Ascending aorta (tissue), 2 donors: ENCODE measurements around the gene VASH2. TPM values are rescaled to one million over a fixed set of nuclear protein-coding genes. Genes with fewer than 3 reads are reported as not detected.

ENCODE experiments used
- DNase-seq, 2 donors: peaks; one replicate each; pipeline ENCODE4 v3.0.0-alpha.2; 2019; ENCODE audit warnings: low spot score in 2 of 2
- H3K27ac ChIP-seq, 2 donors: fragments of 200-600 bp; sonication (generic); one replicate each; pipeline ENCODE4 v1.5.1; 2016 to 2017; ENCODE audit warnings: mild to moderate bottlenecking in 1 of 2
- H3K27me3 ChIP-seq: fragments of 200-600 bp; sonication (generic); one replicate; pipeline ENCODE4 v1.5.1; 2017
- H3K36me3 ChIP-seq, 2 donors: fragments of 200-600 bp; sonication (generic); one replicate each; pipeline ENCODE4 v1.5.1; 2016
- H3K4me1 ChIP-seq, 2 donors: fragments of 200-600 bp; sonication (generic); one replicate each; pipeline ENCODE4 v1.5.1; 2016 to 2017; ENCODE audit warnings: mild to moderate bottlenecking in 1 of 2
- H3K4me3 ChIP-seq, 2 donors: fragments of 200-600 bp; sonication (generic); one replicate each; pipeline ENCODE4 v1.5.1; 2016 to 2017; ENCODE audit warnings: mild to moderate bottlenecking in 1 of 2
- H3K9me3 ChIP-seq, 2 donors: fragments of 200-600 bp; sonication (generic); one replicate each; pipeline ENCODE4 v1.5.1; 2016
- intact Hi-C: fragments of 100-400 bp; cut with DNase I; formaldehyde crosslinking; loops from one replicate; pipeline ENCODE4 v1.15.1; 2023
- total RNA-seq: library from RNA; depleted of rRNA; stranded (reverse); fragments of >200 nt; gene quantifications from one replicate; pipeline ENCODE4 v1.1.0, GENCODE V29; 2016
- TF ChIP-seq, protein P1 (sequence below), 3 experiments: fragments of 200-600 bp in 2 of 3; fragments of 450-650 bp in 1 of 3; sonication (generic) in 2 of 3; IDR thresholded peaks; one replicate each; pipeline ENCODE4 v1.5.1; 2016 to 2019; ENCODE audit warnings: antibody characterized with exemption in 3 of 3, mild to moderate bottlenecking in 1 of 3, moderate library complexity in 1 of 3

Gene VASH2
- total RNA-seq, 1 donor from 2014 or later: 0.11 TPM

DNA sequence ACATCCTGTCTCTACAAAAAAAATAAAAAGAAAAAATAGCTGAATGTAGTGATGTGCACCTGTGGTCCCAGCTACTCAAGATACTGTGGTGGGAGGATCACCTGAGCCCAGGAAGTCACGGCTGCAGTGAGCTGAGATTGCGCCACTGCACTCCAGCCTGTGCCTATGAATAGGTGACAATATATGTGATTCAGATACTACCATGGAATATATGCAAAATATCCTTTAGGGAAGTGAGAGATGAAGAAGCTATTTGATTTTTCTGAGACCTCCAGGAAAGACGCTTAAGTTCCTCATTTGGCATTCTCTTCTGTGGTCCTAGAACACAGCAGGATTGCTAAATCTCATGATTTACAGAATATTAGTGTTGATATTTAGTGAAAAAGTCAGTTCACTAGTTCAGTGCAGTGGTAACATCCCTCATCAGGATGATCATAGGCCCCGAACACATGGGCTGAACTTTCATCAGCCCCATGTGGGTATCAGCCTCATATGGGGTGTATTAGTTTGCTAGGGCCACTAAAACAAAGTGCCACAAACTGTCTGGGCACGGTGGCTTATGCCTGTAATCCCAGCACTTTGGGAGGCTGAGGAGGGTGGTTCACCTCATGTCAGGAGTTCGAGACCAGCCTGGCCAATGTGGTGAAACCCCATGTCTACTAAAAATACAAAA, 6.0 kb upstream of the VASH2 start:
- Histone ChIP-seq H3K27me3 (no peaks in the 10 kb centered on the region), H3K36me3 (no peaks in the 10 kb centered on the region), H3K4me1 (no peaks in the 10 kb centered on the region), H3K4me3 (no peak overlapping the region), H3K9me3 (no peaks in the 10 kb centered on the region), H3K27ac (no peak overlapping the region)
- intact Hi-C loops: no loop called here
- DNase-seq: no peak
- TF ChIP-seq, protein P1, sequence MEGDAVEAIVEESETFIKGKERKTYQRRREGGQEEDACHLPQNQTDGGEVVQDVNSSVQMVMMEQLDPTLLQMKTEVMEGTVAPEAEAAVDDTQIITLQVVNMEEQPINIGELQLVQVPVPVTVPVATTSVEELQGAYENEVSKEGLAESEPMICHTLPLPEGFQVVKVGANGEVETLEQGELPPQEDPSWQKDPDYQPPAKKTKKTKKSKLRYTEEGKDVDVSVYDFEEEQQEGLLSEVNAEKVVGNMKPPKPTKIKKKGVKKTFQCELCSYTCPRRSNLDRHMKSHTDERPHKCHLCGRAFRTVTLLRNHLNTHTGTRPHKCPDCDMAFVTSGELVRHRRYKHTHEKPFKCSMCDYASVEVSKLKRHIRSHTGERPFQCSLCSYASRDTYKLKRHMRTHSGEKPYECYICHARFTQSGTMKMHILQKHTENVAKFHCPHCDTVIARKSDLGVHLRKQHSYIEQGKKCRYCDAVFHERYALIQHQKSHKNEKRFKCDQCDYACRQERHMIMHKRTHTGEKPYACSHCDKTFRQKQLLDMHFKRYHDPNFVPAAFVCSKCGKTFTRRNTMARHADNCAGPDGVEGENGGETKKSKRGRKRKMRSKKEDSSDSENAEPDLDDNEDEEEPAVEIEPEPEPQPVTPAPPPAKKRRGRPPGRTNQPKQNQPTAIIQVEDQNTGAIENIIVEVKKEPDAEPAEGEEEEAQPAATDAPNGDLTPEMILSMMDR (IDR thresholded peaks at IDR 0.05): no peak

DNA sequence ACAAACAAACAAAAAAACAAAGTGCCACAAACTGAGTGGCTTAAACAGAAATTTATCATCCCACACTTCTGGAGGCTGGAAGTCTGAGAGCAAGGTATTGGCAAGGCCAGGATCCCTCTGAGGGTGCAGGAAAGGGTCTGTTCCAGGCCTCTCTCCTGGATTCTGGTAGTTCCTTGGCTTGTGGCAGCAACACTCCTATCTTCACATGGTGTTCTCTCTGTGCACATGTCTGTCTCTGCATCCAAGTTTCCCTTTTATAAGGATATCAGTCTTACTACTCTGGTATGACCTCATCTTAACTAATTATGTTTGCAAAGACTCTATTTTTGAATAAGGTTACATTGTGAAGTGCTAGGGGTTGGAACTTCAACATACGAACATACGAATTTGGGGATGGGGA, 5.3 kb upstream of the VASH2 start:
- no peaks in the 10 kb centered on the region for H3K9me3 ChIP-seq
- no peaks in the 10 kb centered on the region for H3K4me1 ChIP-seq
- H3K4me3 ChIP-seq: no peak overlapping the region
- no peaks in the 10 kb centered on the region for H3K36me3 ChIP-seq
- intact Hi-C loops: no loop called here
- H3K27me3 ChIP-seq: no peaks in the 10 kb centered on the region
- DNase-seq: no peak
- H3K27ac ChIP-seq: no peak overlapping the region
- TF ChIP-seq, protein P1 (IDR thresholded peaks at IDR 0.05): no peak

DNA sequence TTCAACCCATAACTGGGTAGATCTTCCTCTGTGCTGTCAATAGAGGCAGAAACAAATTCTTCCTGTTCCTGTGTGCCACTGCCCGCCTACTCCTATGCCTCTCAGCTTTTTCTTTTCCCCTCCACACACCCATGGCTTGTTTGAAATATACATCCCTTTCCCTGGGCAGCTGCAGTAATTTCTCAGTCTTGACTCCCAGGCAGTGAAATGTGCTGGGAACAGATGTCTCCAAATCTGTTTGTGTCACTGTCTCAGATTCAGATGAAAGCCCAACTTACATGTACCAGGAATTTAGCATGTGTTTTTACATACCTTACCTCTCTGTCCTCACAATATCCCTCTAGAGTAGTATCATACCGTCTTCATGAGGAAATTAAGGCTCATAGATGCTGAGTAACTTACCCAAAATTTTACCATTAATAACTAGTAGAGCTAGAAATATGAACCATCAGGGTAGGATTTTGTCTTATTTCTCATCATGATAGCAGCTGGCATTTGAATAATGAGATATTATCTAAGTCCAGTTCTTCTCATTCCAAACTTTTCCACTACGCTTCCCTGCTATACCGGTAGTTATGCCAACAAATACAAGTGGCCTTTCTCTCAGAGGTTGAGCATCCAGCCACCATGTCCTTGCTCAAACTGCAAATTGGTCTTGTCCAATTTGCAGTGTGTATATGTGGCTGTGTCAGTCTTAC, 4.7 kb upstream of the VASH2 start:
- Histone ChIP-seq H3K27ac (no peak overlapping the region), H3K4me3 (no peak overlapping the region), H3K4me1 (no peaks in the 10 kb centered on the region), H3K9me3 (no peaks in the 10 kb centered on the region), H3K27me3 (no peaks in the 10 kb centered on the region), H3K36me3 (no peaks in the 10 kb centered on the region)
- intact Hi-C loops: no loop called here
- TF ChIP-seq, protein P1 (IDR thresholded peaks at IDR 0.05): no peak
- no peak for DNase-seq

DNA sequence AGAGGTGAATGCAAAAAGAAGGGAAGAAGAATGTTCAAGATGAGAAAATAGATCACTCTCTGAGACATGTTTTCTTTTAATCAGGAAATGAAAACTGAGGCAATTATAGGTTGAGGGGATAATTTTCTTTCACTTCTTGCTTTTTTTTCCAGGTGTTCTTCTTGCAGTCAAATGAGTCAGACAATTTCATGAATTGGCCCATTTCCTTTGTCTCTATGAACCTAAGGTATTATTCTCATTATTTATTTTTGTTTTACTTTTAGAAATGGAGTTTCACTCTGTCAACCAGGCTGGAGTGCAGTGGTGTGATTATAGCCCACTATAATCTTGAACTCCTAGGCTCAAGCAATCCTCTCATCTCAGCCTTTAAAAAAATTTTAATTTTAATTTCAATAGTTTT, 3.5 kb upstream of the VASH2 start:
- DNase-seq: no peak
- peaks cover 0 to 8% of the 10 kb centered on the region in 2 donors for H3K4me1 ChIP-seq
- H3K27ac ChIP-seq: no peak overlapping the region
- TF ChIP-seq, protein P1 (IDR thresholded peaks at IDR 0.05): no peak
- H3K4me3 ChIP-seq: no peak overlapping the region
- no peaks in the 10 kb centered on the region for H3K36me3 ChIP-seq
- H3K27me3 ChIP-seq: no peaks in the 10 kb centered on the region
- no peaks in the 10 kb centered on the region for H3K9me3 ChIP-seq
- intact Hi-C loops: no loop called here

DNA sequence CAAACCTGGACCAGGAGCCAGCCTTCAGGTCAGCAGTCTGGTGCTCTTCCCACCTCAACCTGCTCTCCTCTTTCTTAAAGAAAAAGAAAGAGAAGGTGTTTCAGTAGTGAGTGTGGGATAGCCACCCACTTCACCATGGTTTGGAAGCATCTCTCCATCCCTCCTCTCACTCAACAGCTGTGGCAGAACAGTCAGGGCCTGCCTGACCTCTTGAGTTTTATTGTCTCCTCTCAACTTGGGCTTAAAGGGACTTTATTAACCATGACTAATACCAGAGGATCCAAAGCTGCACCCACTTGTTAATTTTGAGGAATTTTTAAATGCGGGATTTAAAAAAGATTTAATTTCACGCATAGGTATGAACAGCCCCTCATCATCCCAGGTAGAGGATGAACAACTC, 570 bp upstream of the VASH2 start:
- H3K36me3 ChIP-seq: no peaks in the 10 kb centered on the region
- no peaks in the 10 kb centered on the region for H3K9me3 ChIP-seq
- intact Hi-C loops: no loop called here
- no peaks in the 10 kb centered on the region for H3K27me3 ChIP-seq
- H3K4me1 ChIP-seq: peaks cover 0 to 8% of the 10 kb centered on the region in 2 donors
- DNase-seq: no peak
- no peak overlapping the region for H3K27ac ChIP-seq
- TF ChIP-seq, protein P1 (IDR thresholded peaks at IDR 0.05): no peak
- peak overlapping the region; percentile 68 to 77 for H3K4me3 ChIP-seq
